OCI-LY7 (cell line): ENCODE measurements around the gene RGMB.

ENCODE experiments used
- EZH2phosphoT487 ChIP-seq: fragments of 200-600 bp; sonication (generic); IDR thresholded peaks from 2 replicates; pipeline ENCODE4 v1.6.1; 2018; ENCODE audit warnings: low read depth, borderline replicate concordance, mild to moderate bottlenecking, mixed run types, antibody characterized with exemption, low read length, moderate library complexity, mixed read lengths
- TF ChIP-seq, protein P1 (sequence below): fragments of 200-600 bp; sonication (generic); conservative IDR thresholded peaks from 2 replicates; pipeline ENCODE4 v1.5.1; 2014; ENCODE audit warnings: mild to moderate bottlenecking, antibody characterized with exemption, low read length, moderate library complexity, mixed read lengths

DNA sequence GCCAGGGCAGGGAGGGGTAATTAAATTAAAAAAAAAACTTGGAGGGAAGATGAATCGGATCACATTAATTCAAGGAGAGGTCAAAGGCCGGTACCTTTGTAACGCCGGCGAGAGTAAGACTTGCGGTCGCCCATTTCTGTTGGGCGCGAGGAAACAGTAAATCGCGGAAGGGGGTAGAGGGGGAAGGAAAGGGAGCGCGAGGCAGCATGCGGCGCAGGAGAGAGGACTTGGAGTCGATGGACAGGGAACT is 324 bp upstream of the RGMB start:
- TF ChIP-seq, protein P1, sequence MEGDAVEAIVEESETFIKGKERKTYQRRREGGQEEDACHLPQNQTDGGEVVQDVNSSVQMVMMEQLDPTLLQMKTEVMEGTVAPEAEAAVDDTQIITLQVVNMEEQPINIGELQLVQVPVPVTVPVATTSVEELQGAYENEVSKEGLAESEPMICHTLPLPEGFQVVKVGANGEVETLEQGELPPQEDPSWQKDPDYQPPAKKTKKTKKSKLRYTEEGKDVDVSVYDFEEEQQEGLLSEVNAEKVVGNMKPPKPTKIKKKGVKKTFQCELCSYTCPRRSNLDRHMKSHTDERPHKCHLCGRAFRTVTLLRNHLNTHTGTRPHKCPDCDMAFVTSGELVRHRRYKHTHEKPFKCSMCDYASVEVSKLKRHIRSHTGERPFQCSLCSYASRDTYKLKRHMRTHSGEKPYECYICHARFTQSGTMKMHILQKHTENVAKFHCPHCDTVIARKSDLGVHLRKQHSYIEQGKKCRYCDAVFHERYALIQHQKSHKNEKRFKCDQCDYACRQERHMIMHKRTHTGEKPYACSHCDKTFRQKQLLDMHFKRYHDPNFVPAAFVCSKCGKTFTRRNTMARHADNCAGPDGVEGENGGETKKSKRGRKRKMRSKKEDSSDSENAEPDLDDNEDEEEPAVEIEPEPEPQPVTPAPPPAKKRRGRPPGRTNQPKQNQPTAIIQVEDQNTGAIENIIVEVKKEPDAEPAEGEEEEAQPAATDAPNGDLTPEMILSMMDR, result no peak
- no peak for TF ChIP-seq EZH2phosphoT487
